Measurements from ENCODE around the gene HPX. TPM values are rescaled to one million over a fixed set of nuclear protein-coding genes. Genes with fewer than 3 reads are reported as not detected.

HPX gene
- total RNA-seq, 1 donor from 2014 or later, result 0.56 TPM

DNA sequence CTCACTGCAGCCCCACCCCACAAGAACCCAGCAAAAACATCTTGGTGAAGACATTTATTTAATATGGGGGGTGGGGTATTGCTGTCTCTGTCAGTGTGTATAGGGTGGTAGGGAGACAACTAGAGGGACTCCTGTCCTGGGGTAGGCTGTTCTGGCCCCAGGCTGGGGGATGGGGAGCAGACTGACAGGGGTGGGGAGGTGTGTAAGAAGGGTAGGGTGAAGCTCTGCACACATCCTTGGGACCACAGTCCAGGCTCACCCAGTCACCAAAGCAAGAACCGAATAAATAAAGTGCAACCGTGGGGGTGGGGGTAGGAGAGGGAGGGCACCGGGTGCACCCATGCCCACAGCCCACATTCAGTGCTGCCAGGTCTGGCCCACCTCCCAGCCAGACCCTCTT is 7.8 kb upstream of the HPX start:
- no peak for DNase-seq (ENCODE audit: low spot score)
- Mint-ChIP-seq H3K4me3 (no peak overlapping the region), H3K27me3 (ENCODE audit: insufficient read depth, low read depth) (no peaks in the 10 kb centered on the region), H3K9me3 (no peaks in the 10 kb centered on the region), H3K4me1 (no peaks in the 10 kb centered on the region), H3K27ac (no peak overlapping the region), H3K36me3 (no peaks in the 10 kb centered on the region)
- H3K27ac ChIP-seq, result no peak overlapping the region
- no peak overlapping the region for H3K4me3 ChIP-seq
- no peaks in the 10 kb centered on the region for H3K79me2 ChIP-seq (ENCODE audit: low read depth)
- no peak overlapping the region for H3K4me2 ChIP-seq
- no peaks in the 10 kb centered on the region for H4K20me1 ChIP-seq (ENCODE audit: low read depth)
- H3F3A ChIP-seq (ENCODE audit: low read depth), result no peaks in the 10 kb centered on the region
- H3K9ac ChIP-seq, result no peak overlapping the region
- H3K9me3 ChIP-seq (ENCODE audit: low read depth), result no peaks in the 10 kb centered on the region
- no peaks in the 10 kb centered on the region for H3K36me3 ChIP-seq
- no peaks in the 10 kb centered on the region for H3K4me1 ChIP-seq
- H2AFZ ChIP-seq (replicated peaks), result no peak overlapping the region
- H3K27me3 ChIP-seq, result no peaks in the 10 kb centered on the region
- TF ChIP-seq EZH2phosphoT487 (IDR thresholded peaks at IDR 0.05), result no peak
- no peak for TF ChIP-seq CTCF (IDR thresholded peaks at IDR 0.05)
- no peak for TF ChIP-seq EZH2 (IDR thresholded peaks at IDR 0.05)

GRCh38 chr11:6443269-6444003 is 2.6 kb upstream of the HPX start:
- Histone ChIP-seq H3K4me2 (no peak overlapping the region), H3K36me3 (no peaks in the 10 kb centered on the region), H2AFZ (replicated peaks) (peak overlapping the region; percentile 79), H3K9ac (no peak overlapping the region), H3K79me2 (ENCODE audit: low read depth) (no peaks in the 10 kb centered on the region), H3K4me1 (no peaks in the 10 kb centered on the region), H3F3A (ENCODE audit: low read depth) (no peaks in the 10 kb centered on the region), H3K27me3 (no peaks in the 10 kb centered on the region), H3K4me3 (no peak overlapping the region), H3K9me3 (ENCODE audit: low read depth) (no peaks in the 10 kb centered on the region), H3K27ac (no peak overlapping the region), H4K20me1 (ENCODE audit: low read depth) (no peaks in the 10 kb centered on the region)
- no peak overlapping the region for H3K27ac Mint-ChIP-seq
- no peaks in the 10 kb centered on the region for H3K27me3 Mint-ChIP-seq (ENCODE audit: insufficient read depth, low read depth)
- H3K4me1 Mint-ChIP-seq, result no peaks in the 10 kb centered on the region
- TF ChIP-seq CTCF (IDR thresholded peaks at IDR 0.05), result peak; percentile 82
- TF ChIP-seq EZH2phosphoT487 (IDR thresholded peaks at IDR 0.05), result no peak
- TF ChIP-seq EZH2 (IDR thresholded peaks at IDR 0.05), result no peak
- peak; percentile 72 for DNase-seq (ENCODE audit: low spot score)
- no peaks in the 10 kb centered on the region for H3K36me3 Mint-ChIP-seq
- H3K4me3 Mint-ChIP-seq, result no peak overlapping the region
- H3K9me3 Mint-ChIP-seq, result no peaks in the 10 kb centered on the region

- no peak for DNase-seq (ENCODE audit: low spot score)
- Histone ChIP-seq H3K27ac (no peak overlapping the region), H3K27me3 (no peaks in the 10 kb centered on the region), H3K36me3 (no peaks in the 10 kb centered on the region), H2AFZ (replicated peaks) (no peak overlapping the region), H4K20me1 (ENCODE audit: low read depth) (no peaks in the 10 kb centered on the region), H3K4me2 (no peak overlapping the region), H3K79me2 (ENCODE audit: low read depth) (no peaks in the 10 kb centered on the region), H3K4me3 (no peak overlapping the region), H3K9me3 (ENCODE audit: low read depth) (no peaks in the 10 kb centered on the region), H3K4me1 (no peaks in the 10 kb centered on the region), H3K9ac (no peak overlapping the region), H3F3A (ENCODE audit: low read depth) (no peaks in the 10 kb centered on the region)
- H3K27me3 Mint-ChIP-seq (ENCODE audit: insufficient read depth, low read depth), result no peaks in the 10 kb centered on the region
- H3K4me3 Mint-ChIP-seq, result no peak overlapping the region
- no peak for TF ChIP-seq EZH2phosphoT487 (IDR thresholded peaks at IDR 0.05)
- H3K27ac Mint-ChIP-seq, result no peak overlapping the region
- no peaks in the 10 kb centered on the region for H3K36me3 Mint-ChIP-seq
- H3K4me1 Mint-ChIP-seq, result no peaks in the 10 kb centered on the region
- no peaks in the 10 kb centered on the region for H3K9me3 Mint-ChIP-seq
Measured at GRCh38 chr11:6442441-6442840, 1.7 kb upstream of the HPX start.

GRCh38 chr11:6438979-6439571 is 1.7 kb downstream of the HPX start:
- no peak overlapping the region for H3K4me3 ChIP-seq
- Mint-ChIP-seq H3K27ac (no peak overlapping the region), H3K4me3 (no peak overlapping the region), H3K4me1 (no peaks in the 10 kb centered on the region), H3K9me3 (no peaks in the 10 kb centered on the region), H3K36me3 (no peaks in the 10 kb centered on the region), H3K27me3 (ENCODE audit: insufficient read depth, low read depth) (no peaks in the 10 kb centered on the region)
- no peaks in the 10 kb centered on the region for H4K20me1 ChIP-seq (ENCODE audit: low read depth)
- no peak overlapping the region for H3K9ac ChIP-seq
- H3K27me3 ChIP-seq, result no peaks in the 10 kb centered on the region
- TF ChIP-seq EZH2 (IDR thresholded peaks at IDR 0.05) (no peak), CTCF (IDR thresholded peaks at IDR 0.05) (peak; percentile 77), EZH2phosphoT487 (IDR thresholded peaks at IDR 0.05) (no peak)
- DNase-seq (ENCODE audit: low spot score), result peak; percentile 69
- H3K9me3 ChIP-seq (ENCODE audit: low read depth), result no peaks in the 10 kb centered on the region
- no peak overlapping the region for H3K4me2 ChIP-seq
- no peaks in the 10 kb centered on the region for H3K36me3 ChIP-seq
- no peak overlapping the region for H3K27ac ChIP-seq
- H3K79me2 ChIP-seq (ENCODE audit: low read depth), result no peaks in the 10 kb centered on the region
- no peaks in the 10 kb centered on the region for H3K4me1 ChIP-seq
- H2AFZ ChIP-seq (replicated peaks), result peak overlapping the region; percentile 63
- no peaks in the 10 kb centered on the region for H3F3A ChIP-seq (ENCODE audit: low read depth)

Measured in neural progenitor cell (in vitro differentiated cells).